GM19438 (cell line): Measurements from ENCODE around the gene SLC2A13.
A peak's percentile ranks its signal among the peaks of the same experiment; 100 is the strongest.
"Not testable (repeated sequence)": the region's sequence is repeated elsewhere in the genome, so short reads cannot be mapped to it uniquely, and the experiment has no call there.

Source experiments
- ATAC-seq: cut with Tn5 transposase; IDR thresholded peaks from one replicate; pipeline ENCODE4 v1.9.1; 2021; ENCODE audit warnings: low read depth; ENCODE audit not compliant: unreplicated experiment

Gene SLC2A13

GRCh38 chr12:40106202-40106533 lies 287 bp upstream of the SLC2A13 start:
- no peak for ATAC-seq

- peak; percentile 45 for ATAC-seq
Measured at GRCh38 chr12:40105265-40105514, 691 bp downstream of the SLC2A13 start.

GRCh38 chr12:40104461-40105264 lies 1.2 kb downstream of the SLC2A13 start:
- ATAC-seq: no peak

GRCh38 chr12:40103043-40103442 lies 2.8 kb downstream of the SLC2A13 start:
- ATAC-seq: no peak

GRCh38 chr12:40101747-40102146 lies 4.1 kb downstream of the SLC2A13 start:
- ATAC-seq: no peak

- ATAC-seq: no peak
Measured at GRCh38 chr12:40099423-40099853, 6.4 kb downstream of the SLC2A13 start.

GRCh38 chr12:40098406-40099145 lies 7.3 kb downstream of the SLC2A13 start:
- ATAC-seq: no peak

- no peak for ATAC-seq
Measured at GRCh38 chr12:40093512-40093911, 12.4 kb downstream of the SLC2A13 start.

- ATAC-seq: no peak
Measured at GRCh38 chr12:40086471-40086870, 19.4 kb downstream of the SLC2A13 start.

GRCh38 chr12:40078266-40078665 lies 27.6 kb downstream of the SLC2A13 start:
- ATAC-seq: no peak

GRCh38 chr12:40075458-40075857 lies 30.4 kb downstream of the SLC2A13 start:
- no peak for ATAC-seq

GRCh38 chr12:40068416-40068815 lies 37.5 kb downstream of the SLC2A13 start:
- ATAC-seq: no peak

GRCh38 chr12:40065636-40066035 lies 40.2 kb downstream of the SLC2A13 start:
- ATAC-seq: no peak

GRCh38 chr12:40063414-40063813 lies 42.5 kb downstream of the SLC2A13 start:
- no peak for ATAC-seq

GRCh38 chr12:40058721-40059190 lies 47.1 kb downstream of the SLC2A13 start:
- ATAC-seq: no peak

- no peak for ATAC-seq
Measured at GRCh38 chr12:40056373-40056772, 49.5 kb downstream of the SLC2A13 start.

GRCh38 chr12:40055776-40056175 lies 50.1 kb downstream of the SLC2A13 start:
- no peak for ATAC-seq

GRCh38 chr12:40055228-40055579 lies 50.7 kb downstream of the SLC2A13 start:
- ATAC-seq: no peak

- ATAC-seq: no peak
Measured at GRCh38 chr12:40054555-40055227, 51.2 kb downstream of the SLC2A13 start.

GRCh38 chr12:40049268-40049667 lies 56.6 kb downstream of the SLC2A13 start:
- ATAC-seq: no peak

- ATAC-seq: not testable (repeated sequence)
Measured at GRCh38 chr12:40047002-40047401, 58.9 kb downstream of the SLC2A13 start.

GRCh38 chr12:40045656-40046055 lies 60.2 kb downstream of the SLC2A13 start:
- ATAC-seq: no peak
